ENCODE results near the gene SLC5A9. TPM values are rescaled to one million over a fixed set of nuclear protein-coding genes. Genes with fewer than 3 reads are reported as not detected.

The SLC5A9 gene
- polyA plus RNA-seq, 2 of the 4 experiments (the other 2 are of a cell fraction): 0.03 to 0.21 TPM

DNA sequence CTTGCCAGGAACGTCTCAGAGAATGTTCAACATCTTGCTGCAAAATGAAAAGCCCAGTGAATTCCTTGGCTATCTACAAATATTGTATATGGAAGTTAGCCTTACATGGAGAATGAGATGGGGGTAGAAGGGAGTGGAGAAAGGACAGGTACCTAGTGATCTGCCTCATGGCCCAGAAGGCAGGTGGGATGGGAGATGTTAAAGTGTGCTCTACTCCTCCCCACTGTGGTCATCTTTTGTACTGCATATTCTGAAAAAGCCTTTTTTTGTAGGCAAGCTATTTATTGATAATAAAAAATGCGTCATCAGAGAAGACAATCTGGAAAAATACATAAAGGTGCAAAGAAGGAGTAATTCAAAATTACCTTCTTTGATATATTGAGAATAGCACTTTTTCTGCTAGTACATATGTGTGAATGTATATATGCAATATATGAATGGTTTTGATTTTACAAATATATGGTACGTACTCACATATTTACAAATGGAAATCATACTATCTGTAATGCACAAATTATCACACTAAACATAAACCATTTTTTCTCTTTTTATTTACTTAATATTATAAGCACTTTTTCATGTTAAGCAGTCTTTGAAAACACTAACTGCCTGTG is 19.1 kb upstream of the SLC5A9 start (continued):
- TF ChIP-seq, protein P1, sequence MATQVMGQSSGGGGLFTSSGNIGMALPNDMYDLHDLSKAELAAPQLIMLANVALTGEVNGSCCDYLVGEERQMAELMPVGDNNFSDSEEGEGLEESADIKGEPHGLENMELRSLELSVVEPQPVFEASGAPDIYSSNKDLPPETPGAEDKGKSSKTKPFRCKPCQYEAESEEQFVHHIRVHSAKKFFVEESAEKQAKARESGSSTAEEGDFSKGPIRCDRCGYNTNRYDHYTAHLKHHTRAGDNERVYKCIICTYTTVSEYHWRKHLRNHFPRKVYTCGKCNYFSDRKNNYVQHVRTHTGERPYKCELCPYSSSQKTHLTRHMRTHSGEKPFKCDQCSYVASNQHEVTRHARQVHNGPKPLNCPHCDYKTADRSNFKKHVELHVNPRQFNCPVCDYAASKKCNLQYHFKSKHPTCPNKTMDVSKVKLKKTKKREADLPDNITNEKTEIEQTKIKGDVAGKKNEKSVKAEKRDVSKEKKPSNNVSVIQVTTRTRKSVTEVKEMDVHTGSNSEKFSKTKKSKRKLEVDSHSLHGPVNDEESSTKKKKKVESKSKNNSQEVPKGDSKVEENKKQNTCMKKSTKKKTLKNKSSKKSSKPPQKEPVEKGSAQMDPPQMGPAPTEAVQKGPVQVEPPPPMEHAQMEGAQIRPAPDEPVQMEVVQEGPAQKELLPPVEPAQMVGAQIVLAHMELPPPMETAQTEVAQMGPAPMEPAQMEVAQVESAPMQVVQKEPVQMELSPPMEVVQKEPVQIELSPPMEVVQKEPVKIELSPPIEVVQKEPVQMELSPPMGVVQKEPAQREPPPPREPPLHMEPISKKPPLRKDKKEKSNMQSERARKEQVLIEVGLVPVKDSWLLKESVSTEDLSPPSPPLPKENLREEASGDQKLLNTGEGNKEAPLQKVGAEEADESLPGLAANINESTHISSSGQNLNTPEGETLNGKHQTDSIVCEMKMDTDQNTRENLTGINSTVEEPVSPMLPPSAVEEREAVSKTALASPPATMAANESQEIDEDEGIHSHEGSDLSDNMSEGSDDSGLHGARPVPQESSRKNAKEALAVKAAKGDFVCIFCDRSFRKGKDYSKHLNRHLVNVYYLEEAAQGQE (IDR thresholded peaks at IDR 0.05): no peak

GRCh38 chr1:48205522-48205921 is 17.0 kb upstream of the SLC5A9 start:
- DNase-seq (ENCODE audit: low read depth in 1 of 2, low spot score in 1 of 2) (no peak), FAIRE-seq (no peak), ATAC-seq (no peak)
- Histone ChIP-seq H3K27ac (no peak overlapping the region), H3K4me1 (no peaks in the 10 kb centered on the region), H3K4me2 (no peak overlapping the region), H3K4me3 (no peak overlapping the region), H3K9me3 (no peaks in the 10 kb centered on the region)
- POLR2A ChIA-PET: no interaction called here
- 52% methylated on average over 5 of the region's 5 CpGs for WGBS (ENCODE audit: missing lambda C conversion rate)
- TF ChIP-seq KDM5A (IDR thresholded peaks at IDR 0.05): no peak
- CTCF ChIA-PET: interaction anchor here (3.0 kb wide), 1 partner anchor 96 kb away, joined by 20 read pairs; no protein-coding TSS in a partner anchor

GRCh38 chr1:48206371-48206770 is 16.1 kb upstream of the SLC5A9 start:
- Histone ChIP-seq H3K9me3 (no peaks in the 10 kb centered on the region), H3K4me2 (no peak overlapping the region), H3K27ac (no peak overlapping the region), H3K4me3 (no peak overlapping the region), H3K4me1 (no peaks in the 10 kb centered on the region)
- FAIRE-seq: no peak
- 50% methylated on average over 5 of the region's 5 CpGs for WGBS (ENCODE audit: missing lambda C conversion rate)
- no peak for ATAC-seq
- POLR2A ChIA-PET: no interaction called here
- CTCF ChIA-PET: interaction anchor here (1.2 to 3.0 kb wide), 3 partner anchors 97 to 469 kb away, joined by 3 to 20 read pairs (median 3); no protein-coding TSS in a partner anchor
- no peak for TF ChIP-seq RCOR1 (IDR thresholded peaks at IDR 0.05; ENCODE audit: low read depth, low read length)
- no peak for TF ChIP-seq SMC3 (IDR thresholded peaks at IDR 0.05)
- TF ChIP-seq TFCP2L1 (CRISPR knock-in tag; IDR thresholded peaks at IDR 0.05): no peak
- TF ChIP-seq RARB (CRISPR knock-in tag; IDR thresholded peaks at IDR 0.05): no peak
- no peak for TF ChIP-seq FOSL2 (IDR thresholded peaks at IDR 0.05)
- no peak for TF ChIP-seq FOSL2 (CRISPR knock-in tag; IDR thresholded peaks at IDR 0.05)
- no peak for TF ChIP-seq FOXS1 (CRISPR knock-in tag; IDR thresholded peaks at IDR 0.05)
- TF ChIP-seq FOSB (CRISPR knock-in tag; IDR thresholded peaks at IDR 0.05): no peak
- no peak for TF ChIP-seq KDM5A (IDR thresholded peaks at IDR 0.05)
- TF ChIP-seq NPAS2 (CRISPR knock-in tag; IDR thresholded peaks at IDR 0.05; ENCODE audit: borderline replicate concordance): no peak
- no peak for DNase-seq (ENCODE audit: low read depth in 1 of 2, low spot score in 1 of 2)

GRCh38 chr1:48207131-48207530 is 15.4 kb upstream of the SLC5A9 start:
- 56% methylated on average over 1 of the region's 3 CpGs for WGBS (ENCODE audit: missing lambda C conversion rate)
- no peak for ATAC-seq
- ChIA-PET CTCF (interaction anchor here (1.2 to 3.0 kb wide), 4 partner anchors 9 to 469 kb away, joined by 3 to 20 read pairs (median 3); no protein-coding TSS in a partner anchor), POLR2A (no interaction called here)
- no peak overlapping the region for H3K27ac ChIP-seq
- no peaks in the 10 kb centered on the region for H3K9me3 ChIP-seq
- no peak overlapping the region for H3K4me3 ChIP-seq
- no peak for FAIRE-seq
- DNase-seq (ENCODE audit: low read depth in 1 of 2, low spot score in 1 of 2): no peak
- H3K4me1 ChIP-seq: no peaks in the 10 kb centered on the region
- no peak overlapping the region for H3K4me2 ChIP-seq
- TF ChIP-seq POLR2AphosphoS2 (conservative IDR thresholded peaks at IDR 0.05; ENCODE audit: low read length) (no peak), ZFP36 (IDR thresholded peaks at IDR 0.05; ENCODE audit: borderline replicate concordance, partially characterized antibody) (no peak), ELK1 (IDR thresholded peaks at IDR 0.05; ENCODE audit: low read depth, low read length) (no peak), JUN (IDR thresholded peaks at IDR 0.05) (no peak), RARB (CRISPR knock-in tag; IDR thresholded peaks at IDR 0.05) (no peak), HOXB5 (CRISPR knock-in tag; IDR thresholded peaks at IDR 0.05) (no peak)

All from A549 (cell line).